HG02981 (cell line): ENCODE measurements around the gene EIF3A.

Experiments
- ATAC-seq: cut with Tn5 transposase; IDR thresholded peaks from one replicate; pipeline ENCODE4 v1.9.1; 2021; ENCODE audit warnings: mild to moderate bottlenecking, moderate library complexity; ENCODE audit not compliant: unreplicated experiment

EIF3A gene

DNA sequence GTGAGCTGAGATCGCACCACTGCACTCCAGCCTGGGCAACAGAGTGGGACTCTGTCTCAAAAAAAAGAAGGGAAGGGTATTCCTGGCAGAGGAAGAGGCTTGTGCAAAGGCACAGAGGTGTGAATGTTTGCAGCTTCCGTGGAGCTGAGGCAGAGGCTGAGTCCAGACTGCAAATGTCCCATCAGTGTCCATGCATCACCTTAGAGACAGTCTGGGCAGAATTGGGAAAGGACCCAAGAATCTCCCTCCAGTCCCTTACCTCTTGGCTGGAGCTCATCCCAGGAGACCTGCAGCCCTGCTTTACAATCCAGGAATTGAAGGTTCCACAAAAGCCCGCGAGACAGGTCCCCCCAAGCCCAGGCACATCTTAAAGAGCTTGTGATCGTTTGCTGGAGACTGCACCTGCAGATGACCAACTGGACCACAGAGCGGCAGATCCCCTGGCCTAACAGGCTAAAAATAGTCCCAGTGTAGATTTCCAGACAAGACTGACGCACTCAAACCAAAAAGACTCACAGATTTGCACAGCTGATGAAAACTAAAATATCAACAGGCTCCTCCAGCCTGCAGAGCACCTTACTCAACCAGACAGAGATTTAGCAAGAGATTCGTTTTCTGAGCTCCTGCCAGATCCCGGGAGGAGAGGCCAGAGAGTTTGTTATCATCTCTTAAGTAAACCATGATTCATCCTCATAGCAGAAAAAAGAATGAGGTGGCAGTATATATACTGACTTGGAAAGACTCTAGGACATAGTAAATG is 74.0 kb downstream of the EIF3A start:
- ATAC-seq = no peak

DNA sequence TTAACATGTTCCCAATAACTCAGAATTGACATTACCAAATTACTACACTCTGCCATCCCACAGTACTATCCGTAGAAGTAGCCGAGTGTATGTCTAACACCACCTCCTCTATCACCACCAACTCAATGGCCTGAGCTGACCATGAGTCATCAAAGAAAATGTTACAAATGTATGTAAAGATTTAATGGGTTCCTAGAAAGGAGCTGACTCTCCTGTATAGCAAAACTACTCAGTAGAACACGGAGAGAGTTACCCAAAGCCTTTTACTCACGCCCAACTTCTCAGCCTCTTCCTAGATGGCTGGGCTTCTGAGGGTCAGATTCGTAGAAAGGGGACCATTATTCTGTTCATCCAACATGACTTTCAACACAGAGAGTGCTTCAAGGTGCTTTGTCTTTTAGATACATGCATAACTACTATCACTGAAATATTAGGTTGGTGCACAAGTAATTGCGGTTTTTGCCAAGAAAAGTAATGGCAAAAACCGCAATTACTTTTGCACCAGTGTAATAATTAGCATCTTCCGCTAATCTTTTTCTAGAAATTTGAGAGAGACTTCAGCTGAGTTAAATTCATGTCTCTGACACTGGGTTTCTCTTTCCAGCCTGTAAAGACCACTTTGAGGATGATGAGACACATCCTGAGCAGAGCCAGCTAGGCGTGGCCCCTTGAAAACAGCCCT is 75.1 kb downstream of the EIF3A start:
- ATAC-seq = no peak

DNA sequence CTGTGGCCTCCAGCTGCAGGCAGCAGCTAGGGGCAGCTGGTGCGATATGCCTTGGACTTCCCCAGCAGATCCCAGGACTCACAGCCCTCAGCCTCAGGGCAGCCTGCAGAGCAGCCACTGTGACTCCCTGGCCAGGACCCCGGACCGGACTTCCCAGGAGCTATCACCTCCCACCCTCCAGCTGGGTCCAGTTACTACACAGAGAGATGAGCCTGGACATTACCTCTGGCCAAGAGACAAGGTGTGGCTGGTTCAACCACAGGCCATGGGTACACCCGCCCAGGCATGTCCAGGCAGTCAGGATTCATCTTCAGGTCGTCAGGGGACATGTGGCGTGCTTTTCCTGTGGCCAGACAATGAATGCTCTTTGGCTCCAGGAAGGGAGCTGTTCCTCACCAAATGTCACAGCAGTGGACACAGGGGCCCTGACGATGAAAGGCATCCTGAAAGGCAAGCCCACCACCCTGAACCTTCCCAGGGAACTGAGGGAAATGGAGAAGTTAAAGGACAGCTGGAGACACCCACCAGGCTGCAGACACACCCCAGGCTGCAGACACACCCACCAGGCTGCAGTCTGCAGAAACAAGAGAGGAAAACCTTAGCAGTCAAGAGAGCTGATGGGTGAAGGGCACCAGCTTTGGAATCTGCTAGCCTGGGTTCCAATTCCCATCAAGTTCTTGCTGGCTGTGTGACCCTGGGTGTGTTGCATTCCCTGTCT is 76.9 kb downstream of the EIF3A start:
- ATAC-seq = no peak

DNA sequence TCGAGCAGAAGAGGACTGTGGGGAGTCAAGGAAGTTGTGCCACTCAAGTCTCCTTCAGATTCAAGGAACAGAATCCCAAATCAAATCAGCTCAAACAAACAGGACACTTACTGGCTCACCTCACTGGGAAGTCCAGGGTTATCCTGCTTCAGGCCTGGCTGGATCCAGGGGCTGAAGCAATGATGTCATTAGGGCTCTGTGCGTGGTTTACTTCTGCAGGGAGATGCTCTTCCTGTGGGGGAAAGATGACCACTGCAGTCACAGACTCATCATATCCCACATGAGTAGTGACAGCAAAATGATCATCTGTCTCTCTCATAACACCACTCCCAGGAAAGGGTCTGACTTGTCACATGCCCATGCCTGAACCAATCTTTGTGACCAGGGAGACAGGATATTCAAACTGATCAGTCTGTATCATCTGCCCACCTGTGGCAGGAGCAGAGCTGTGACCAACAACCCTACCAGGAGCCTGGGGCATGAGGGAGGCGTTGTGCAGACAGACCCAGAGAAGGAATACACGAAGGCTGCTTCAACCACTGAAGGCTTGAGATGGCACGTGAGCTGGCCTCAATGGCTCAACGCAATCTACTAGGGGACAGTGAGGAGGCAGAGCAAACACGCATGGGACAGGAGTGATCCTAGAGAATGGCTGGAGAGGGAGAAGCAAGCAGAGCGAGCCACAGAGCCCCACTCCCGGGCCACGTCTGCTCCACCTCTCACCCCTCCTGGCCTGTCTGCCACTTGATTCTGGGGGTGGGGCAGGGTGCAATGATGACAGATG is 78.7 kb downstream of the EIF3A start:
- ATAC-seq = no peak

DNA sequence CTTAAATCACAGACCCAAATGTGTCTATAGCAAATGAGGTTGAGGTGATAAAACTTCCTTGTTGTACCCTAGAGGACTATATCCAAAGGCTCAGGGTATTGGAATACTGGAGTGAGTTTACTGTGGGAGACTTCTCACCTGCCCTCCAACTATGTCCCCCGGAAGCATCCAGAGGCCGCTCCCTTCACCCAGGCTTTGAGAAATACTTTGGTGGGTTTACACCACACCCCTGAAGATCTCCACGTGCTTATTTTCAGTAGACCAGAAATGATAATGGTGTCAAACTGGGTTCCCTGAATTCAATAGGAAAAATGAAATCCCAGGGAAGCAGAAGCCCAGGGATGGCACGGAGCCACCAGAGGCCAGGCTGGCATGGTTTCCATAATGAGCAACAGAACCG is 82.4 kb downstream of the EIF3A start:
- no peak for ATAC-seq

DNA sequence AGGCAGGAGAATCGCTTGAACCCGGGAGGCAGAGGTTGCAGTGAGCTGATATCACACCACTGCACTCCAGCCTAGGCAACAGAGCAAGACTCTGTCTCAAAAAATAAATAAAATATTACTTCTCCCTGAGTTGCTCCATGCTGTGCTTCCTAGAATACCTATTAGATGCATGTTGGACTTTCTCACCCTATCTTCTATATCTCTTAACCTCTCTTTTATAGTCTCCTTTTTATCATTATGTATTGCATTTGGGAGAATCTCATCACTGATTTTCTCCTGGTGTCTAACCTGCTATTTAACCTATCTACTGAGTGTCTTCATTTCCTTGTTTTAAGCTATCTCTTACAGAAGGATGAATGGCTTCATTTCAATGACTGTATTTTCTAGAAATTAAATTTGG is 83.2 kb downstream of the EIF3A start:
- ATAC-seq = no peak

DNA sequence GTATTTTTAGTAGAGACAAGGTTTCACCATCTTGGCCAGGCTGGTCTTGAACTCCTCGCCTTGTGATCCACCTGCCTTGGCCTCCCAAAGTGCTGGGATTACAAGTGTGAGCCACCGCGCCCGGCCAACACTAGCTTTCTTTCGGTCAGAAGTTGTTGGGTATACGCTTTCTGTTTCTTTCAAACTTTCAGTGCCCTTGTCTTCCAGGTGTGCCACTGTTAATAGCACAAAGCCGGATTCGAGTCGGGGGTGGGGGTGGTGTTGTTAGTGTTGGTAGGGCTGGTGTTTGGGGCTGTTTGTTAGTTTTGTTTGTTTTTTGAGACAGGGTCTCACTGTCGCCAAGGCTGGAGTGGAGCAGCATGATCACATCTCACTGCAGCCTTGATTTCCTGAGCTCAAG is 84.9 kb downstream of the EIF3A start:
- no peak for ATAC-seq

DNA sequence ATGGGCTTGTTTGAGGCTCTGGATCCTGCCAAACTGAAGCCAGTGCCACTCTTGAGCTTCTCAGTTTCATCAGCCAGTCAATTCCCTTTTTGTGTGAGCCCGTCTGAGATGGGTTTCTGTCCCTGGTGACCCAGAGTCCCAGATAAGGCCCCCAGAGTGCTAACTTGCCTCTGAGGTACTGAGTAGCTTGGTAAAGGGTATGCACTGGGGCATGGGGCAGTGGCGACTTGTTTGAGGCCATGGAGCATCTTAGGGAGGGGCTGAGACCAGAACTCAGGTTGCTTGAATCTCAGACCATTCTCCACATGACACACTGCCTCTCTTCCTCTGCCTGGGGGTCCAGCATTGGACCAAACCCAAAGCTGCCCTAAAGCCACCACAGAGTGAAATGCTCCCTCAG is 86.3 kb downstream of the EIF3A start:
- no peak for ATAC-seq

DNA sequence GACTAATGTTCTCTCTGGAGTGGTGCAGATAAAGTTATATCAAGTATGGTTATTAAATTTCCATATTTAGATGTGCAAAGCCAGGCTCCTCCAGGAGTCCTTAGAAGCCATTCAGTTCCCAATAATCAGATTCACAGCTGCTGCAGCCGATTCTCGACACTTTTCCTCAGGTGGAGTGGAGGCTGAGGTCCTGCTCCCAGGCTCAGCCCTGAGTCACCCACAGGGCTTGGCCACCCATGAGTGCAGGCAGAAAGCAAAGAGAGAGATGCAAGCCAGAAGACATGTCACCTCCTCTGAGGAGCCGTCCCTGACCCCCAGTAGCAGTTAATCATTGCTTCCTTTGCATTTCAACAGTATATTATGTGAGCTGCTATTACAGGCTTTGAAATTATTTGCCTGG is 87.4 kb downstream of the EIF3A start:
- ATAC-seq = no peak

DNA sequence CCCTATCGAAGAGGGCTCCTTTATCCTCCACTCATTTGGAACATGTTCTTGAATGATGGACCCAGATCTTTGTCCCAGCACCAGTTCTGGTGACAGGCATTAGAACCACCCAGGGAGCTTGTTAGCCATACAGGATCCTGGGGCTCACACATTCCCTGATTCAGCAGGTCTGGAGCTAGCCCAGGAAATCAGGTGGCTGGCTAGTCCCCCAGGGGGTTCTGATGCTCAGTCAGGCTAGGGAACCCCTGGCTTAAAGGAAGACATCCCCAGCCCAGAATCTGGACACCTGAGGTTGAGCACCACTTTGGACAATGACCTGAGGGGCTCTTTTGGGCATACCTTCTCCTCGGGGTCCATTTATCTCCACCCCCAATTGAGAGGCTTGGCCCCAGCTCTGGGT is 88.1 kb downstream of the EIF3A start:
- ATAC-seq = no peak

DNA sequence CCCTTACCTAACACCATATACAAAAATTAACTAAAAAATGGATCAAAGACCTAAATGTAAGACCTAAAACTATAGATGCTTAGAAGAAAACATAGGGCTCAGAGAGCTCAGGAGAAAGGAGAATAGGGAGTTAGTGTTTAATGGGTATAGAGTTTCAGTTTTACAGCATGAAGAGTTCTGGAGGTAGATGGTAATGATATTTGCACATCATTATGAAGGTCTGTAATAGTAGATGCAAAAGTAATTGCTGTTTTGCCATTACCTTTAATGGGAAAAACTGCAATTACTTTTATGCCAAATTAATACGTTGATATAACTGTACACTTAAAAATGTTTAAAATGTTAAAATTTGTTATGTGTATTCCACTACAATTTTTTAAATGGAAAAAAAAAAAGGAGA is 90.3 kb downstream of the EIF3A start:
- ATAC-seq = no peak

DNA sequence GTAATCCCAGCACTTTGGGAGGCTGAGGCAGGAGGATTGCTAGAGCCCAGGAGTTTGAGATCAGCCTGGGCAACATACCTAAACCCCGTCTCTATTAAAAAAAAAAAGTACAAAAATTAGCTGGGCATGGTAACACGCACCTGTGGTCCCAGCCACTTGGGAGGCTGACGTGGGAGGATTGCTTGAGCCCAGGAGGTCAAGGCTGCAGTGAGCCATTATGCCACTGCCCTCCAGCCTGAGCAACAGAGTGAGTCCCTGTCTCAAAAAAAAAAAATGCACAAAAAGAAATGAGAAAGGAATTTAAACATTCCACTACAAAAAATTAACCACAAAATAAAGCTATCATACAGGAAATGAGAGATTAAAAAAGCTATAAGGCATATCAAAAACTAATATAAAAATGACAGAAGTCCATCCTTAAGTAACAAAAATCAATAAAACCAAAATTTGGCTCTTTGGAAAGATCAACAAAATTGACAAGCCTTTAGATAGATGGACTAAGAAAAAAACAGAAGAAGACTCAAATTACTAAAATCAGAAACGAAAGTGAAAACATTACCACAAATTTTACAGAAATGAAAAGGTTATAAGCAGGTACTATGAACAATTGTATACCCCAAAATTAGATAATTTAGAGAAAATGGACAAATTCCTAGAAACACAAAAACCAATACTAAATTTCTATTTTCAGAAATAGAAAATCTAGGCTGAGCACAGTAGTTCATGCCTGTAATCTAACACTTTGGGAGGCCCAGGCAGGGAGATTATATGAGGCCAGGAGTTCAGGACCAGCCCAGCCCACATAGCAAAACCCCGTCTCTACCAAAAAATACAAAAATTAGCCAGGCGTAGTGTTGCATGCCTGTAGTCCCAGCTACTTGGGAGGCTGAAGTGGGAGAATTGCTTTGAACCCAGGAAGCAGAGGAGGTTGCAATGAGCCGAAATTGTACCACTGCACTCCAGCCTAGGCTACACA is 93.5 kb downstream of the EIF3A start:
- peak; percentile 80 for ATAC-seq

DNA sequence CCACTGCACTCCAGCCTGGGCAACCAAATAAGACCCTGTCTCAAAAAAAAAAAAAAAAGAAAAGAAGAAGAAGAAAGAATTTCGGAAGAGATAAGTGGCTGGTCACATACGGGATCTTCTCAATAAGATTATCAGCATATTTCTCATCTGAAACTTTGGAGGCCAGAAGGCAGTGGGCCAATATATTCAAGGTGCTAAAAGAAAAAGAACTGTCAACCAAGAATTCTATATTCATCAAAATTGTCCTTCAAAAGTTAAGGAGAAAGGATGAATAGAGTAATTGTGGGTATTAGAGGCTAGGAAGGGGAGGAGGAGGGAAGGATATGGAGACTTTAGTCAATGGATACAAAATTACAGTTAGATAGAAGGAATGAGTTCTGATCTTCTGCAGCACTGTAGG is 95.0 kb downstream of the EIF3A start:
- ATAC-seq = no peak
